Measurements from ENCODE around the gene KCNQ1.
A peak's percentile ranks its signal among the peaks of the same experiment; 100 is the strongest.

The KCNQ1 gene

GRCh38 chr11:2511421-2512369, 66.9 kb downstream of the KCNQ1 start:
- no peak for DNase-seq

- no peak for DNase-seq
These were observed 67.9 kb downstream of the KCNQ1 start for GRCh38 chr11:2512431-2513407.

- DNase-seq, result no peak
These were observed 68.6 kb downstream of the KCNQ1 start for GRCh38 chr11:2513441-2513840.

GRCh38 chr11:2515401-2516275, 70.8 kb downstream of the KCNQ1 start:
- no peak for DNase-seq

- DNase-seq, result no peak
These were observed 71.6 kb downstream of the KCNQ1 start for GRCh38 chr11:2516276-2517015.

- no peak for DNase-seq
These were observed 72.2 kb downstream of the KCNQ1 start for GRCh38 chr11:2517016-2517385.

- DNase-seq, result no peak
These were observed 72.7 kb downstream of the KCNQ1 start for GRCh38 chr11:2517386-2518064.

- DNase-seq, result no peak
These were observed 73.5 kb downstream of the KCNQ1 start for GRCh38 chr11:2518111-2518982.

- no peak for DNase-seq
These were observed 74.2 kb downstream of the KCNQ1 start for GRCh38 chr11:2518983-2519340.

- DNase-seq, result no peak
These were observed 74.7 kb downstream of the KCNQ1 start for GRCh38 chr11:2519517-2519861.

GRCh38 chr11:2519862-2520735, 75.3 kb downstream of the KCNQ1 start:
- no peak for DNase-seq

GRCh38 chr11:2520736-2521035, 75.9 kb downstream of the KCNQ1 start:
- no peak for DNase-seq

GRCh38 chr11:2521081-2521732, 76.4 kb downstream of the KCNQ1 start:
- no peak for DNase-seq

GRCh38 chr11:2521733-2522630, 77.2 kb downstream of the KCNQ1 start:
- DNase-seq, result no peak

- peak; percentile 0 for DNase-seq
These were observed 77.9 kb downstream of the KCNQ1 start for GRCh38 chr11:2522631-2523255.

- DNase-seq, result peak; percentile 0
These were observed 79.1 kb downstream of the KCNQ1 start for GRCh38 chr11:2523821-2524391.

Data from stimulated activated CD4-positive, alpha-beta T cell treated with anti-CD3 and anti-CD28 coated beads, Interleukin-1b, Interleukin-23, amount 100 ng/mL, for 48 hours (primary cell).